Gastrocnemius medialis (tissue), 4 donors: ENCODE measurements around the gene AIDA. TPM values are rescaled to one million over a fixed set of nuclear protein-coding genes. Genes with fewer than 3 reads are reported as not detected.

Experiments used
- ATAC-seq, 2 donors: fragments of 150-250 bp; one replicate each; pipeline ENCODE4 v1.9.1; 2016
- DNase-seq, 2 donors: peaks; one replicate each; pipeline ENCODE4 v3.0.0-alpha.2; 2019
- H3K27ac ChIP-seq, 4 donors: fragments of 200-600 bp; sonication (generic); 1 replicate in 1 of 4; 2 replicates in 3 of 4; pipeline ENCODE4 v1.5.1; 2016 to 2018; ENCODE audit warnings: mild to moderate bottlenecking in 2 of 4, moderate library complexity in 1 of 4
- H3K27me3 ChIP-seq, 3 donors: fragments of 200-600 bp; sonication (generic) in 2 of 3; 1 replicate in 1 of 3; 2 replicates in 2 of 3; pipeline versions ENCODE4 v1.5.1 to v1.6.0; 2016 to 2019; ENCODE audit warnings: mild to moderate bottlenecking in 1 of 3, moderate library complexity in 1 of 3
- H3K36me3 ChIP-seq, 2 donors: fragments of 200-600 bp; sonication (generic) in 1 of 2; one replicate each; pipeline ENCODE4 v1.5.1; 2017 to 2018
- H3K4me1 ChIP-seq, 2 donors: fragments of 200-600 bp; sonication (generic) in 1 of 2; one replicate each; pipeline ENCODE4 v1.5.1; 2016 to 2017; ENCODE audit warnings: mild to moderate bottlenecking in 2 of 2
- H3K4me3 ChIP-seq, 4 donors: fragments of 200-600 bp; sonication (generic) in 3 of 4; 1 replicate in 1 of 4; 2 replicates in 3 of 4; pipeline ENCODE4 v1.5.1; 2016 to 2019; ENCODE audit warnings: mild to moderate bottlenecking in 2 of 4
- H3K9me3 ChIP-seq, 3 donors: fragments of 200-600 bp; sonication (generic) in 2 of 3; 1 replicate in 1 of 3; 2 replicates in 2 of 3; pipeline ENCODE4 v1.5.1; 2016 to 2019
- CTCF ChIP-seq, 5 experiments: fragments of 450-650 bp in 3 of 5; fragments of 200-600 bp in 2 of 5; sonication (generic) in 2 of 5; IDR thresholded peaks in 4 of 5; conservative IDR thresholded peaks in 1 of 5; 1 replicate in 4 of 5; 2 replicates in 1 of 5; pipeline ENCODE4 v1.5.1; 2016 to 2019; ENCODE audit warnings: antibody characterized with exemption in 5 of 5, mild to moderate bottlenecking in 3 of 5, moderate library complexity in 3 of 5
- POLR2A ChIP-seq, 2 donors: fragments of 450-650 bp; IDR thresholded peaks; one replicate each; pipeline ENCODE4 v1.6.1; 2017; ENCODE audit warnings: antibody characterized with exemption in 2 of 2, mild to moderate bottlenecking in 2 of 2, moderate library complexity in 2 of 2
- in situ Hi-C, 4 donors: fragments of 200-750 bp; cut with MboI; loops; one replicate each; pipeline versions ENCODE4 v1.15.0 to v1.8.0; 2017; ENCODE audit warnings: low sequenced_read_pairs in 4 of 4
- intact Hi-C: fragments of 100-400 bp; cut with DNase I; formaldehyde crosslinking; loops from one replicate; pipeline ENCODE4 v1.15.1; 2023; ENCODE audit warnings: low total_unique reads
- total RNA-seq, 4 donors: library from RNA; depleted of rRNA; stranded (reverse); fragments of >200 nt; gene quantifications; one replicate each; pipeline versions ENCODE4 v1.1.0 to v1.2.3, GENCODE V29; 2016

Gene AIDA
- total RNA-seq, 4 donors from 2014 or later = 19.6 to 32.8 (median 25.8) TPM

GRCh38 chr1:222634180-222635013 lies 77.9 kb downstream of the AIDA start:
- no peak overlapping the region for H3K27ac ChIP-seq
- in situ Hi-C loops = loop anchor here (5.0 to 25.0 kb wide), 4 partner anchors 167 to 897 kb away; partner anchors contain the start of gene DUSP10 (in 4 of the 4)
- H3K9me3 ChIP-seq = no peaks in the 10 kb centered on the region
- peaks cover 0 to 42% of the 10 kb centered on the region in 2 donors for H3K36me3 ChIP-seq
- intact Hi-C loops = loop anchor here (1.0 kb wide), 1 partner anchor 169 kb away; no protein-coding TSS in a partner anchor
- ATAC-seq (peak; percentile 90 to 95), DNase-seq (peak in 1 of 2 donors; percentile 55)
- no peak overlapping the region for H3K4me3 ChIP-seq
- TF ChIP-seq CTCF (IDR thresholded peaks at IDR 0.05 in 4 of 5, conservative IDR thresholded peaks at IDR 0.05 in 1 of 5) = peak; percentile 71 to 89 (median 77)
- TF ChIP-seq POLR2A (IDR thresholded peaks at IDR 0.05) = no peak
- no peaks in the 10 kb centered on the region for H3K4me1 ChIP-seq
- no peaks in the 10 kb centered on the region for H3K27me3 ChIP-seq

- intact Hi-C loops (no loop called here), in situ Hi-C loops (loop anchor here (5.0 to 25.0 kb wide), 4 partner anchors 165 to 895 kb away; partner anchors contain the start of gene DUSP10 (in 4 of the 4))
- no peak overlapping the region for H3K4me3 ChIP-seq
- no peaks in the 10 kb centered on the region for H3K9me3 ChIP-seq
- H3K36me3 ChIP-seq = peaks cover 0 to 47% of the 10 kb centered on the region in 2 donors
- DNase-seq (no peak), ATAC-seq (no peak)
- H3K4me1 ChIP-seq = no peaks in the 10 kb centered on the region
- TF ChIP-seq POLR2A (IDR thresholded peaks at IDR 0.05) (no peak), CTCF (IDR thresholded peaks at IDR 0.05 in 4 of 5, conservative IDR thresholded peaks at IDR 0.05 in 1 of 5) (no peak)
- H3K27ac ChIP-seq = no peak overlapping the region
- no peaks in the 10 kb centered on the region for H3K27me3 ChIP-seq
These were observed 79.5 kb downstream of the AIDA start for GRCh38 chr1:222632749-222633148.

GRCh38 chr1:222631611-222632208 lies 80.6 kb downstream of the AIDA start:
- Histone ChIP-seq H3K4me3 (no peak overlapping the region), H3K27me3 (no peaks in the 10 kb centered on the region), H3K9me3 (no peaks in the 10 kb centered on the region), H3K4me1 (no peaks in the 10 kb centered on the region), H3K27ac (no peak overlapping the region), H3K36me3 (peaks cover 0 to 56% of the 10 kb centered on the region in 2 donors)
- in situ Hi-C loops (loop anchor here (5.0 to 25.0 kb wide), 4 partner anchors 164 to 894 kb away; partner anchors contain the start of gene DUSP10 (in 4 of the 4)), intact Hi-C loops (no loop called here)
- no peak for DNase-seq
- no peak for TF ChIP-seq POLR2A (IDR thresholded peaks at IDR 0.05)
- no peak for TF ChIP-seq CTCF (IDR thresholded peaks at IDR 0.05 in 4 of 5, conservative IDR thresholded peaks at IDR 0.05 in 1 of 5)
- ATAC-seq = no peak

GRCh38 chr1:222629921-222630535 lies 82.3 kb downstream of the AIDA start:
- H3K9me3 ChIP-seq = no peaks in the 10 kb centered on the region
- no peak overlapping the region for H3K4me3 ChIP-seq
- in situ Hi-C loops = loop anchor here (5.0 to 25.0 kb wide), 4 partner anchors 163 to 893 kb away; partner anchors contain the start of gene DUSP10 (in 4 of the 4)
- no peaks in the 10 kb centered on the region for H3K4me1 ChIP-seq
- ATAC-seq (no peak), DNase-seq (no peak)
- intact Hi-C loops = no loop called here
- H3K36me3 ChIP-seq = peaks cover 0 to 71% of the 10 kb centered on the region in 2 donors
- H3K27ac ChIP-seq = no peak overlapping the region
- no peaks in the 10 kb centered on the region for H3K27me3 ChIP-seq
- TF ChIP-seq POLR2A (IDR thresholded peaks at IDR 0.05) (no peak), CTCF (IDR thresholded peaks at IDR 0.05 in 4 of 5, conservative IDR thresholded peaks at IDR 0.05 in 1 of 5) (no peak)
